Left lobe of liver (tissue), 2 donors: Measurements from ENCODE around the gene RNU6-7. TPM values are rescaled to one million over a fixed set of nuclear protein-coding genes. Genes with fewer than 3 reads are reported as not detected.

ENCODE experiments used
- ATAC-seq: fragments of 200-7000 bp; cut with Tn5 transposase; one replicate; pipeline ENCODE4 v1.9.1; 2020; ENCODE audit warnings: mild to moderate bottlenecking, moderate library complexity
- DNase-seq: peaks from one replicate; pipeline ENCODE4 v3.0.0-alpha.2; 2020; ENCODE audit warnings: low spot score
- total RNA-seq: library from RNA; stranded (reverse); gene quantifications from one replicate; pipeline ENCODE4 v1.2.1, GENCODE V29; 2021
- donor health status: DM: no; HTN: no; CAD: no; lungs with moderate emphysema.
- donor health status: DM: no; HTN: yes; CAD: no.

The RNU6-7 gene
- total RNA-seq, 1 donor from 2014 or later: not detected

GRCh38 chr14:32203928-32204357 lies 2.1 kb downstream of the RNU6-7 start:
- peak; percentile 29 for ATAC-seq

DNA sequence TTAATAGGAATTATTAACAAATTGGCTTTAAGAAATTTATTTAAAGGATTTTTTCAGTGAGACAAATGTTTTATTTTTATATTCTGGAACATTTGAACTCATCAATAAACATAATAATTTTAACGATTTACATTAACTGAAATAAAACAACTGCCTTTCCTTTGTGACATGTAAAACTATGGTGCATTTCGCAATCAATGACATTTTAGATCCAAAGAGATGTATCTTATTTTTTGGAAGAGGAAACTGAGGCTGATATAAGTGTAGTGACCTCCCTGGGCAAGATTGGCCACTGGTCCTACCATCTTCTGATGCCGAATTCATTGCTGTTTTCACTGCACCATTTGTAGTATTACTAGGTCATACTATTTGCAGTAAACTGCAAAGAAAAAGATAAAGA lies 3.7 kb downstream of the RNU6-7 start:
- ATAC-seq: no peak

More at GRCh38 chr14:32203928-32204357, 2.1 kb downstream of the RNU6-7 start:
- DNase-seq: peak; percentile 51

DNA sequence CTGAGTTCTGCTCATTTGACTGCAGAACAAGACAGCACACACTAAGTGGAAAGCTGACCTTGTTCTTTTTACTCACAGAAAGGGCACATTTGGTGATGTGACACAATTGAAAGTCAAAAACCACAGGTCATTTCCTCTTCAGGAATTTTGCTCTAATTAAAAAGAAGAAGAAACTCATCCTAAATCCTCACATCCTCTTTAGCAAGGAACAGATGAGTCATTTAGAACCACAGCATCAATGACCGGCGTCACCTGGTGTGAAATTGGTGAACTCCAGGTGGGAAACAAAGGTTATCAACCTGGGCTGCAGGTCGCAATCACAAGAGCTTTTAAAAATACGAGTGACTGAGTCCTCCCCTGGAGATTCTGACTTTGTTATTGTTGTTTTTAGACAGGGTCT lies 4.1 kb downstream of the RNU6-7 start:
- DNase-seq (no peak), ATAC-seq (no peak)

More for the DNA sequence above, 3.7 kb downstream of the RNU6-7 start:
- DNase-seq: no peak

GRCh38 chr14:32206552-32206951 lies 4.7 kb downstream of the RNU6-7 start:
- no peak for ATAC-seq
- DNase-seq: no peak

- no peak for ATAC-seq
- no peak for DNase-seq
These were observed 6.6 kb downstream of the RNU6-7 start for GRCh38 chr14:32208490-32208889.

GRCh38 chr14:32209471-32209870 lies 7.6 kb downstream of the RNU6-7 start:
- DNase-seq: no peak
- ATAC-seq: no peak

DNA sequence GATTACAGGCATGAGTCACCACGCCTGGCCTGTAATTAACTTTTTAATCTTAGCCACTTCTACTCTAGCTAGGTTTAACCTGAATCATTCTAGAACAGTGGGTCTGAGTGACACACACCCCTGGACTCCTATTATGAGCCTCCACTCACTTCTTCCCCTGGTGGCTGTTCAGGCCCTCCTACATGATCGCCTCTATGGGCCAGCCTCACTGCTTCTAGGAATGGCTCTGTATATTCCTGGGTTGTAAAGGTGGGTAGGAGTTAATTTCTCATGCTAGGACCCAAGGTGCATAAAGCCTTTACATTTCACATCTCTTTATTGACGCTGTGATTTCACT lies 9.2 kb downstream of the RNU6-7 start:
- ATAC-seq (no peak), DNase-seq (no peak)

DNA sequence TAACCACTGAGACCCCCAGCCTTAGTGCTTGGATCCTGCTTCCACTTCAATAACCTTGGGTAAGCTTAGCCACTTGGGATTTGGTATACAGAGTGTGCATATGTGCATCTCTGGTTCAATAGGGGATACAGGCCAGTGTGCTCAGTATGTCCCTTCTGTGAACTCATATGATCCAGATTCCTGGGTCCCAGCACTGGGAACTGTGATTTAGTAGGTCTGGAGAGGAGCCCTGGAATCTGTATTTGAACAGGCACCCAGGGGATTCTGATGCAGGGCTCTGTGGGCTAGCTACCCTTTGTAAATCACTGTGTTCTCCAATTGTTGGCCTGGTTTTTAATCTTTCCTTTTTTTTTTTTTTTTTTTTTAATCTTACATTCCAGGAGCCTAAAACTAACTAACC lies 11.0 kb downstream of the RNU6-7 start:
- no peak for ATAC-seq

DNA sequence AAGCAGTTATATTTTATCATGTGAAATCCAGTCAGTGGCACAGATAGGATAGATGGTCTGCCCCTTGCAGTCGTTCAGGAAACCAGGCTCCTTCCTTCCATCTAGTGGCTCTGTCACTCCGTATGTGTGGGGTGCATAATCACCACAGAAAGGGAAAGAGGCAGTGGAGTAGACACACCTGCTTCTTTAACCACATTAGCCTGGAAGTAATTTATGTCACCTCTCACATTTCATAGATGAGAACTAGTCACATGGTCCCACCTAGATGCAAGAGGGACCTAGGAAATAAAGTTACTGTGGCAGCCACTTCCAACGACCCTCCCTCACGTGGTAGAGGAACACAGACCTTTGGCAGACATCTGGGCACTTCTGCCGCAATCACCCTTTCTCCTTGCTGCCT lies 15.5 kb downstream of the RNU6-7 start:
- DNase-seq: no peak
- ATAC-seq: no peak

More for the DNA sequence above, 11.0 kb downstream of the RNU6-7 start:
- DNase-seq: no peak

DNA sequence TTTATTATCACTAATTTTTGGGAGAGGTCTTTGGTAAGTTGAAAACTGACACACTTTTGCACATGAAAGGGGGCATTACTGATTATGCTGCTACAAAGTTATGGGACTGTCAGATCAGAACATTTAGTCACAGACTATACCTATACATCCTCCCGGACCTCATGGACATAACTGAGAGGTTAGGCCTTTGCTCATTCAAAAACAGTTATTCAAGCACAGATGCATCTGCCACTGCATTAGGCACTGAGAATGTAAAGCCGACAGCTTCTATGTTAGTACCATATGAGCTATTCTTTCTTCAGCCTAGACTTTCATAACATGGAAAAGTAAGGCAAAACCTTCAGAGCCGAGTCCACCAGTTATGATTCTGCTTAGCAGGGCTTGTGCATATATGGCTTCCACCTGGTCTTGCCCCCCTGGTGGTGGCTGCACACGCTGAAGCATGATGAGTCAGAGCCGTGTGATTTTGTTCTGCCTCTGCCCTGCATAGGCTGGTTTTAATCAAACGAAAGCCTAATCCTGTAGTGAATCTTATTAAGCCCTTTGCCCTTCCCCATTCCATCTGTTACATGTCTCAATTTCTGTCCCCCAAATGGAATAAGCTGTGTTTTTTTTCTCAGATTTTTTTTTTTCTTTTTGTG lies 23.0 kb downstream of the RNU6-7 start:
- ATAC-seq (no peak), DNase-seq (no peak)

DNA sequence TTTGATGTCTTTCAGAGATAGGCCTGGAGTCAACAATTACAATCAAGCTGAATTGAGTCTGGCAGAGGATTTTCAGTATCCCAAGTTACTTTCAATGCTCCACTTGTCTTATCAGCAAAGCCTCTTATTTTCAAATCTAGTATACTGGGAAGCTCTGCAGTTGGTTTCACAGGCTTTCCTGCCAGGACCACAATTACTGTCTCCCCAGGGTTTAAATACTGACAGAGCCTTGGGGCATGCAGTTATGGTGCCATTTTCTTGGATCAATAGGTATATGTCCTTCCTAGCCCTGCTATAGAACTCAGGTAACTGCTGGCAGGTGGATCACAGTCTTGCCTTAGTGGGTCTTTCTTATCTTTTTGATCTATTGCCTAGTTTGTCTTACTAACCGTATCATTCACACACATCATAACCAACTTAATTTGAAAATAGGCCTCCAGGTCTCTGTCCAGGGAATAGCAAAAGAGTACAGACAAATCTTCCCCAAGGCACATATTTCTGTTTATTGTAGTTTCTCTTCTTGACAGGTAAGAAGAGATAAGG lies 23.6 kb downstream of the RNU6-7 start:
- DNase-seq: no peak
- no peak for ATAC-seq

DNA sequence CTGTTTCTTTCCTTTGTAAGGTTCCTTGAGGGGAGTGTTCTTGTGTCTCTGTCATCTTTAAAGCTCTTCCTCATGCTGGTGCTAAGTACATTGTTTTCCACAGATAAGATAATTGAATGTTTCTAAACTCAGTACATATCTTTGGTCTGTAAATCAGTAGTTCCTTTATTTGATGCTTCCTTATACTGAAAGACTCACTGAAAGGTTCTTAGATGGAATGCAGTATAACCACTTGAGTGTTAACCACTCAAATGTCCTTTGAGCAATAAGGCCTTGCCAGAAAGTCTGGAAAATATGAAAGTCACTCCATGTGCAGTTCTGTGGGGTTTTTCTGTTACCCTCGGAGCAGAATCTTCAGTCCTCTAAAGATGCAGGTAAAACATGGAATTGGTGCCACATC lies 24.2 kb downstream of the RNU6-7 start:
- no peak for ATAC-seq

GRCh38 chr14:32230181-32230580 lies 28.3 kb downstream of the RNU6-7 start:
- no peak for DNase-seq
- peak; percentile 88 for ATAC-seq

More for the DNA sequence above, 24.2 kb downstream of the RNU6-7 start:
- no peak for DNase-seq

- ATAC-seq: peak; percentile 25
- no peak for DNase-seq
These were observed 28.9 kb downstream of the RNU6-7 start for GRCh38 chr14:32230695-32231280.

- no peak for DNase-seq
- ATAC-seq: no peak
These were observed 30.6 kb downstream of the RNU6-7 start for GRCh38 chr14:32232481-32232880.

DNA sequence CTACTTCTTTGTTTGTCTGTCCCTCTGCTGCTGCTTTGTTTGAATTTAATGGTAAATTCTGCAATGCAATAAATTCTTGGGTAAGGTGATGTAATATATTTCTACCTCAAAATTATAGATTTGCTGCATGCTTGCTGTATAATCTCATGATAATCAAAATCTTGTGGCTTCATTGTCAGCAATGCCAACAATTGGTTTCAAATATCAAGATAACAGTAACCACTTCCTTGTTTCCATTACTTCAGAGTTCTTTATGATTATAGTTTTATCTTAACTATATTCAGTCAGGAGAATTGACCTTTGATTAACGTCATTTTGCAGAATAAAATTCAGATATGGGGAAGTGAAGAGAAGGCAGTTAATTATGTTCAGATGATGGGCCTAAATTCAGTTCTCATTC lies 31.4 kb downstream of the RNU6-7 start:
- DNase-seq (no peak), ATAC-seq (no peak)

GRCh38 chr14:32244404-32244803 lies 42.6 kb downstream of the RNU6-7 start:
- ATAC-seq (peak; percentile 44), DNase-seq (no peak)

DNA sequence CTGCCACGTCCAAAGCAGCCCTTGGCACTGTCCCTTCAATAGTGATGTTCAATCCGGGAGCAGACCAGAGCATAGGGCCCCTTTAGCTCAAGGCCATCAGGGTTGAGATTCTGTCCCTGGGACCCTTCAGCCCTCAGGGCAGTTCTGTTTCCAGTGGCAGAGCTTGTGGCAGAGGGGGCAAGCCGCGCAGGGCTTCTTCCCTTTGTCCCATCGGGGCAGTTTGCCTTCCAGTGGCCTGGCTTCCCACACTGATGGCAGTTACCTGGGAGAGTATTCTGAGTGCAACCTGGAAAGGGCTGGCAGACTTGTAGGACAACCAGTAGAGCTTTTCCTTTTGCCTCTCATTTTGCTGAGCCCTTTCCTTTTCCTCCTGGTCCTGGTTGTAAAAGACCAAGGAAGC lies 44.9 kb downstream of the RNU6-7 start:
- DNase-seq (no peak), ATAC-seq (no peak)

DNA sequence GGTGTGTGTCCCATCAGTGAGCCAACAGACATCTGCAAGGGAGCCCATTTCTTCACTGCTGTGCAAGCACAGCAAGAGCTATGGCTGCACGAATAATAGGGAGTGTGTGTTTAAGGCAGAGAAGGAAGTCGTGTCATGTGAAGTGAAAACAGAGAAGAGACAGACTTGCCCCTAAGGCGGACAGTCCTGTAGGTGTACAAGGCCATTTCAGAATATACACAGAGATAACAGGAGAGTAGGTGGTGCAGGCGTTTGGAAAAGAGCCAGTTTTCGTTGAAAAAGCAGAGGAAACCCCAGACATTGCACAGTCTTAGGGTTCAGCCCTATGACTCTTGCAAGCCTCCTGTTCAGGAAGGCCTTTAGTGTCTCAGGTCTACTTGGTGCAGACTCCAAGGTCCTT lies 47.5 kb downstream of the RNU6-7 start:
- ATAC-seq (no peak), DNase-seq (no peak)

DNA sequence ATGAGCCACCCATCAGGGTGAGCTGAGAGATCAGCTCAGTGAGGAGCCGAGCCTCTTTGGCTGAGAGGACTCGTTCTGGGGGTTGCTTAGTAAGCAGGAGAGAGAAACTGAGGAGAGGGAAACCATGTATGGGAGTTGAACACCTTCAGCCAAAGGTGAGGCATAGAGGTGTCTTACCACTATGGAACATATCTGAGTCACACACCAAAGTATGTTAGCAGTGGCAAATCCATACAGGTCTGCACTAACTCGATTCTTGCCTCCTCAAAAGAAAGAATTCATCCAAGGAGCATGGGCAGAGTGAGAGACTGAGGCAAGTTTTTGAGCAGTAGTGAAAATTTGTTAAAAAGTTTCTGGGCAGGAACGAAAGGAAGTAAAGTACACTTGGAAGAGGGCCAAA lies 47.9 kb downstream of the RNU6-7 start:
- ATAC-seq (no peak), DNase-seq (no peak)

- DNase-seq: no peak
- no peak for ATAC-seq
These were observed 48.8 kb downstream of the RNU6-7 start for GRCh38 chr14:32250681-32251080.

DNA sequence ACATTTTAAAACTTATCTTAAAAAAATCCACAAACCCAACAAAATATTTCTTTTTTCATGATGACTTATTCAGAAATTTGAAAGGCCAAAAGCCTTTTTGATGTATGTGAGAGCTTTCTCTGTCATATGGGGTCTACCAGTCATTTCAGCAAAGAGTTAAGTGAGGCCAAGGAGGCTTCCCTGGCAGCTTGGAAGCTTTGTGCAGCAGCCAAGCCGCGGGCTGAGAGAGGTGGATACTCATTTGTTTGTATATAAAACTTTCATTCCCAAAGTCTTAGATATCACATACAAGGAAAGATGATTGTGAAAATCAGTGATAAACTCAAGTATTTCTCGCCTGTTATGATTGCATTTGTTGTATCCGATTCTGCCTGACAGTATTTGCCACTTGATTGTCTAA lies 49.7 kb downstream of the RNU6-7 start:
- ATAC-seq (no peak), DNase-seq (no peak)
